Erythroblast (primary cell): ENCODE data around the gene SPNS3.

Experiments
- DNase-seq, 2 experiments: peaks; one replicate each; lab custom pipeline; 2025; lab: John Stamatoyannopoulos, UW
- GATA1 ChIP-seq: IDR thresholded peaks from 2 replicates; pipeline ENCODE4 v1.6.1; 2011; ENCODE audit warnings: low read depth, mild to moderate bottlenecking, control low read depth, low read length, moderate library complexity
- POLR2A ChIP-seq: IDR thresholded peaks from 2 replicates; pipeline ENCODE4 v1.6.1; 2011; ENCODE audit warnings: mild to moderate bottlenecking, low read length

Gene SPNS3

GRCh38 chr17:4483012-4483840, 49.5 kb downstream of the SPNS3 start:
- no peak for DNase-seq
- no peak for TF ChIP-seq GATA1
- TF ChIP-seq POLR2A = no peak

GRCh38 chr17:4485676-4486646, 52.2 kb downstream of the SPNS3 start:
- DNase-seq = no peak
- TF ChIP-seq POLR2A (no peak), GATA1 (no peak)

GRCh38 chr17:4487296-4487695, 53.6 kb downstream of the SPNS3 start:
- no peak for DNase-seq
- TF ChIP-seq POLR2A = no peak
- TF ChIP-seq GATA1 = no peak

GRCh38 chr17:4487820-4488716, 54.3 kb downstream of the SPNS3 start:
- DNase-seq = no peak
- TF ChIP-seq POLR2A (no peak), GATA1 (no peak)

GRCh38 chr17:4488989-4489595, 55.4 kb downstream of the SPNS3 start:
- DNase-seq = no peak
- TF ChIP-seq GATA1 (no peak), POLR2A (no peak)

- DNase-seq = no peak
- no peak for TF ChIP-seq GATA1
- TF ChIP-seq POLR2A = no peak
Observed at GRCh38 chr17:4490109-4490591, 56.4 kb downstream of the SPNS3 start.

- TF ChIP-seq POLR2A (no peak), GATA1 (no peak)
- DNase-seq = no peak
Observed at GRCh38 chr17:4490637-4491061, 56.9 kb downstream of the SPNS3 start.

GRCh38 chr17:4492721-4493561, 59.2 kb downstream of the SPNS3 start:
- TF ChIP-seq GATA1 (no peak), POLR2A (no peak)
- peak; percentile 41 to 48 for DNase-seq

- no peak for TF ChIP-seq POLR2A
- no peak for TF ChIP-seq GATA1
- no peak for DNase-seq
Observed at GRCh38 chr17:4497101-4497824, 63.5 kb downstream of the SPNS3 start.

GRCh38 chr17:4498461-4499397, 65.0 kb downstream of the SPNS3 start, which contains the start of gene SPNS2:
SPNS2 (plus strand) TSS chr17:4498881; CDS start chr17:4499048, 167 bp downstream.
- peak; percentile 57 to 58 for DNase-seq
- TF ChIP-seq GATA1 = no peak
- TF ChIP-seq POLR2A = no peak
